ENCODE data around the gene MAP1LC3B.

GRCh38 chr16:87351320-87351698 is 40.8 kb upstream of the MAP1LC3B start:
- no peak for TF ChIP-seq RAD21 (conservative IDR thresholded peaks at IDR 0.05 in 1 of 2, IDR thresholded peaks at IDR 0.05 in 1 of 2)
- TF ChIP-seq RFX5 (IDR thresholded peaks at IDR 0.05), result no peak
- TF ChIP-seq JUN (IDR thresholded peaks at IDR 0.05), result no peak

Measured in A549 (cell line).